Measurements from ENCODE around the gene ZNF217.

GRCh38 chr20:53569606-53570307, 23.9 kb downstream of the ZNF217 start:
- no peak for TF ChIP-seq CTCF (conservative IDR thresholded peaks at IDR 0.05 in 1 of 2, IDR thresholded peaks at IDR 0.05 in 1 of 2; ENCODE audit: low read depth in 1 of 2, low read length in 2 of 2)
- no peak for TF ChIP-seq EZH2 (IDR thresholded peaks at IDR 0.05; ENCODE audit: low read length, missing control alignments)

Data from fibroblast of lung (primary cell).